Gastroesophageal sphincter (tissue), 3 donors: ENCODE results near the gene TCP11.

Experiments used
- CTCF ChIP-seq, 4 experiments: fragments of 200-600 bp in 2 of 4; fragments of 450-650 bp in 2 of 4; sonication (generic) in 1 of 4; IDR thresholded peaks; one replicate each; pipeline ENCODE4 v1.5.1; 2017 to 2019; ENCODE audit warnings: antibody characterized with exemption in 4 of 4, mild to moderate bottlenecking in 2 of 4, moderate library complexity in 2 of 4
- EP300 ChIP-seq: sonication (generic); formaldehyde crosslinking; IDR thresholded peaks from one replicate; pipeline ENCODE4 v1.6.1; 2017; ENCODE audit warnings: antibody characterized with exemption, mild to moderate bottlenecking
- POLR2A ChIP-seq, 2 donors: fragments of 450-650 bp; IDR thresholded peaks; one replicate each; pipeline ENCODE4 v1.6.1; 2017; ENCODE audit warnings: antibody characterized with exemption in 2 of 2, mild to moderate bottlenecking in 2 of 2, moderate library complexity in 1 of 2
- POLR2AphosphoS5 ChIP-seq: sonication (generic); formaldehyde crosslinking; IDR thresholded peaks from one replicate; pipeline ENCODE4 v1.6.1; 2017; ENCODE audit warnings: antibody characterized with exemption

- no peak for TF ChIP-seq POLR2A (IDR thresholded peaks at IDR 0.05)
- TF ChIP-seq EP300: no peak
- no peak for TF ChIP-seq CTCF (IDR thresholded peaks at IDR 0.05)
- no peak for TF ChIP-seq POLR2AphosphoS5
Measured at GRCh38 chr6:35185971-35186370, 44.8 kb upstream of the TCP11 start.
